A673 (cell line): ENCODE measurements around the gene CEP85L.

Experiments
- CTCF ChIP-seq: fragments of 300-800, 200-600 bp; sonication (generic); conservative IDR thresholded peaks from 2 replicates; pipeline ENCODE4 v1.5.1; 2017; ENCODE audit warnings: low read depth, mild to moderate bottlenecking, antibody characterized with exemption, low read length, moderate library complexity, mixed read lengths
- EZH2 ChIP-seq: fragments of 200-600 bp; sonication (generic); IDR thresholded peaks from 2 replicates; pipeline ENCODE4 v1.6.1; 2017; ENCODE audit warnings: borderline replicate concordance, low read depth, mild to moderate bottlenecking, mixed read lengths, antibody characterized with exemption, low read length; ENCODE audit not compliant: poor library complexity, severe bottlenecking

GRCh38 chr6:118638288-118638687 is 13.1 kb downstream of the CEP85L start:
- TF ChIP-seq CTCF (no peak), EZH2 (no peak)
